Hepatocyte (in vitro differentiated cells): Measurements from ENCODE around the gene TCP11L2. TPM values are rescaled to one million over a fixed set of nuclear protein-coding genes. Genes with fewer than 3 reads are reported as not detected.

ENCODE experiments used
- DNase-seq: peaks from one replicate; pipeline ENCODE4 v3.0.0-alpha.2; 2016; ENCODE audit warnings: low spot score
- H2AFZ ChIP-seq: fragments of 200-600 bp; sonication (generic); 2 replicates; pipeline ENCODE4 v1.6.0; 2016; ENCODE audit warnings: antibody characterized with exemption, mild to moderate bottlenecking
- H3K27ac ChIP-seq: fragments of 200-600 bp; sonication (generic); 2 replicates; pipeline ENCODE4 v1.5.1; 2016; ENCODE audit warnings: mild to moderate bottlenecking
- H3K27me3 ChIP-seq: fragments of 200-600 bp; sonication (generic); 2 replicates; pipeline ENCODE4 v1.6.1; 2016
- H3K36me3 ChIP-seq: fragments of 200-600 bp; sonication (generic); replicated peaks from 2 replicates; pipeline ENCODE4 v1.5.1; 2016; ENCODE audit warnings: low read depth; ENCODE audit not compliant: insufficient read depth
- H3K4me1 ChIP-seq: fragments of 200-600 bp; sonication (generic); 2 replicates; pipeline ENCODE4 v1.5.1; 2016; ENCODE audit warnings: mild to moderate bottlenecking, moderate library complexity; ENCODE audit not compliant: insufficient read depth
- H3K4me2 ChIP-seq: fragments of 200-600 bp; sonication (generic); 2 replicates; pipeline ENCODE4 v1.6.0; 2016
- H3K4me3 ChIP-seq: fragments of 200-600 bp; sonication (generic); 2 replicates; pipeline ENCODE4 v1.5.1; 2016; ENCODE audit warnings: mild to moderate bottlenecking
- H3K79me2 ChIP-seq: fragments of 200-600 bp; sonication (generic); 2 replicates; pipeline ENCODE4 v1.6.0; 2017; ENCODE audit warnings: mild to moderate bottlenecking
- H3K9me2 ChIP-seq: fragments of 200-600 bp; sonication (generic); replicated peaks from 2 replicates; pipeline ENCODE4 v1.6.0; 2017; ENCODE audit warnings: mild to moderate bottlenecking; ENCODE audit not compliant: insufficient read depth
- H3K9me3 ChIP-seq: fragments of 200-600 bp; sonication (generic); 2 replicates; pipeline ENCODE4 v1.5.1; 2016; ENCODE audit warnings: low read depth, mild to moderate bottlenecking
- H4K20me1 ChIP-seq: fragments of 200-600 bp; sonication (generic); 2 replicates; pipeline ENCODE4 v1.6.0; 2016; ENCODE audit warnings: mild to moderate bottlenecking; ENCODE audit not compliant: insufficient read depth, poor library complexity, severe bottlenecking
- CTCF ChIP-seq: fragments of 200-600 bp; sonication (generic); IDR thresholded peaks from 2 replicates; pipeline ENCODE4 v1.5.1; 2016; ENCODE audit warnings: antibody characterized with exemption, mild to moderate bottlenecking; ENCODE audit not compliant: poor library complexity
- EZH2 ChIP-seq: fragments of 200-600 bp; sonication (generic); IDR thresholded peaks from 2 replicates; pipeline ENCODE4 v1.6.1; 2016; ENCODE audit warnings: antibody characterized with exemption, mild to moderate bottlenecking, borderline replicate concordance
- EZH2phosphoT487 ChIP-seq: fragments of 200-600 bp; sonication (generic); IDR thresholded peaks from one replicate; pipeline ENCODE4 v1.6.1; 2018; ENCODE audit warnings: antibody characterized with exemption, mild to moderate bottlenecking, low read depth, moderate library complexity; ENCODE audit not compliant: unreplicated experiment, severe bottlenecking
- WGBS: methylation state at CpG from one replicate; pipeline ENCODE4 v1.1.6; 2016; ENCODE audit warnings: low lambda C conversion rate; ENCODE audit errors: missing lambda C conversion rate; 5-methylcytosine and 5-hydroxymethylcytosine counted together
- polyA plus RNA-seq: library from polyadenylated mRNA; unstranded; fragments of >200 nt; fragmentation: Nextera tagmentation; extraction: Ambion mirVana; gene quantifications from 2 replicates; pipeline ENCODE4 v1.2.1, GENCODE V29; 2016
- small RNA-seq: library from RNA; depleted of rRNA; stranded (forward); fragments of <200 nt; gene quantifications from one replicate; pipeline ENCODE3, GENCODE V24; 2014
- total RNA-seq: library from RNA; depleted of rRNA; stranded (reverse); fragments of >200 nt; gene quantifications from 2 replicates; pipeline ENCODE4 v1.2.3, GENCODE V29; 2014

TCP11L2 gene
- total and polyA plus RNA-seq, 2 experiments from 2014 or later = 9.6 to 38.4 TPM

GRCh38 chr12:106392759-106393158, 90.2 kb downstream of the TCP11L2 start:
- Histone ChIP-seq H3K36me3 (peaks cover 4% of the 10 kb centered on the region), H3K4me3 (no peak overlapping the region), H3K9me3 (no peaks in the 10 kb centered on the region), H4K20me1 (no peaks in the 10 kb centered on the region), H3K4me1 (no peaks in the 10 kb centered on the region), H3K4me2 (no peak overlapping the region), H3K9me2 (no peaks in the 10 kb centered on the region), H3K27me3 (no peaks in the 10 kb centered on the region), H3K27ac (no peak overlapping the region), H3K79me2 (no peaks in the 10 kb centered on the region), H2AFZ (no peak overlapping the region)
- TF ChIP-seq EZH2phosphoT487 (no peak), EZH2 (no peak), CTCF (no peak)
- no peak for DNase-seq
- WGBS = 78% methylated on average over 1 of the region's 1 CpG

Small RNAs within 50 kb of the gene (small RNA-seq; reads per million reads assigned to genes)
- not detected for gene RNU7-94P

Other genes starting within 250 kb of the TCP11L2 start
- gene NUAK1, start 163.8 kb upstream of the TCP11L2 start, total RNA-seq = 5.3 and 13.0 TPM in 2 replicates
- gene NUAK1, start 163.8 kb upstream of the TCP11L2 start, polyA plus RNA-seq = 2.5 and 3.5 TPM in 2 replicates
- 140 and 151 TPM in 2 replicates for gene CKAP4, start 54.7 kb upstream of the TCP11L2 start, total RNA-seq
- gene CKAP4, start 54.7 kb upstream of the TCP11L2 start, polyA plus RNA-seq = 258 and 266 TPM in 2 replicates
- gene POLR3B, start 55.0 kb downstream of the TCP11L2 start, total RNA-seq = 9.6 and 10.4 TPM in 2 replicates
- 8.1 and 8.4 TPM in 2 replicates for gene POLR3B, start 55.0 kb downstream of the TCP11L2 start, polyA plus RNA-seq